Kidney epithelial cell (primary cell): ENCODE data around the gene SLC25A25. TPM values are rescaled to one million over a fixed set of nuclear protein-coding genes. Genes with fewer than 3 reads are reported as not detected.

ENCODE experiments used
- DNase-seq: peaks from one replicate; pipeline ENCODE4 v3.0.0-alpha.2; 2010; ENCODE audit warnings: low read depth
- H3K27me3 ChIP-seq: 2 replicates; pipeline ENCODE4 v1.6.0; 2011; ENCODE audit warnings: low read length; ENCODE audit not compliant: control insufficient read depth, insufficient read depth
- H3K36me3 ChIP-seq: 2 replicates; pipeline ENCODE4 v1.5.1; 2011; ENCODE audit warnings: low read length; ENCODE audit not compliant: control insufficient read depth, insufficient read depth
- H3K4me3 ChIP-seq: 2 replicates; pipeline ENCODE4 v1.5.1; 2011; ENCODE audit warnings: low read depth, mild to moderate bottlenecking, control low read depth, low read length
- total RNA-seq: library from RNA; depleted of rRNA; stranded (reverse); fragments of >200 nt; gene quantifications from 2 replicates; pipeline ENCODE4 v1.2.3, GENCODE V29; 2015
- TF ChIP-seq, protein P1 (sequence below): IDR thresholded peaks from 2 replicates; pipeline ENCODE4 v1.5.1; 2011; ENCODE audit warnings: mild to moderate bottlenecking, moderate library complexity, low read length, control low read depth, inconsistent platforms; ENCODE audit not compliant: insufficient read depth, poor library complexity, severe bottlenecking

The SLC25A25 gene
- total RNA-seq, 1 donor from 2014 or later, result 22.8 TPM

DNA sequence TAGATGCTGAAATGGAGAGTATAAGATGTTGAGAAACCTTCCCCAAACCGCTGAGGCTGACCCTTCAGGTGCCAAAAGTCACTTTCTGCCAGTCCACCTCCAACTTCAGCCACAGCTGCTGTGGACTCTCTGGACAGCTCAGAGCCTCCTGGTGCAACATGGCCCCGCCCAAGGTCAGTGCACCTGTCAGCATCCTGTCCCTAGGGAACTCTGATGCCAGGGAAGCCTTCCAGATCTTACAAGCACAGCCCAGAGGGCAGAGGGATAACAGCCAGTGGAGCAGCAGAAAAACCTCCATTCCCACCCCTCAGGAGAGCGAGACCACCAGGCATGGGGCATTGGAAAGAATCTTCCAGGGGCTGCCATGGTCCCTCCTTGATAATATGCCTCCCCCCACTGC is 70.0 kb downstream of the SLC25A25 start:
- H3K36me3 ChIP-seq, result no peaks in the 10 kb centered on the region
- no peak overlapping the region for H3K4me3 ChIP-seq
- DNase-seq, result no peak
- peaks cover 10% of the 10 kb centered on the region for H3K27me3 ChIP-seq
- TF ChIP-seq, protein P1, sequence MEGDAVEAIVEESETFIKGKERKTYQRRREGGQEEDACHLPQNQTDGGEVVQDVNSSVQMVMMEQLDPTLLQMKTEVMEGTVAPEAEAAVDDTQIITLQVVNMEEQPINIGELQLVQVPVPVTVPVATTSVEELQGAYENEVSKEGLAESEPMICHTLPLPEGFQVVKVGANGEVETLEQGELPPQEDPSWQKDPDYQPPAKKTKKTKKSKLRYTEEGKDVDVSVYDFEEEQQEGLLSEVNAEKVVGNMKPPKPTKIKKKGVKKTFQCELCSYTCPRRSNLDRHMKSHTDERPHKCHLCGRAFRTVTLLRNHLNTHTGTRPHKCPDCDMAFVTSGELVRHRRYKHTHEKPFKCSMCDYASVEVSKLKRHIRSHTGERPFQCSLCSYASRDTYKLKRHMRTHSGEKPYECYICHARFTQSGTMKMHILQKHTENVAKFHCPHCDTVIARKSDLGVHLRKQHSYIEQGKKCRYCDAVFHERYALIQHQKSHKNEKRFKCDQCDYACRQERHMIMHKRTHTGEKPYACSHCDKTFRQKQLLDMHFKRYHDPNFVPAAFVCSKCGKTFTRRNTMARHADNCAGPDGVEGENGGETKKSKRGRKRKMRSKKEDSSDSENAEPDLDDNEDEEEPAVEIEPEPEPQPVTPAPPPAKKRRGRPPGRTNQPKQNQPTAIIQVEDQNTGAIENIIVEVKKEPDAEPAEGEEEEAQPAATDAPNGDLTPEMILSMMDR, result no peak

DNA sequence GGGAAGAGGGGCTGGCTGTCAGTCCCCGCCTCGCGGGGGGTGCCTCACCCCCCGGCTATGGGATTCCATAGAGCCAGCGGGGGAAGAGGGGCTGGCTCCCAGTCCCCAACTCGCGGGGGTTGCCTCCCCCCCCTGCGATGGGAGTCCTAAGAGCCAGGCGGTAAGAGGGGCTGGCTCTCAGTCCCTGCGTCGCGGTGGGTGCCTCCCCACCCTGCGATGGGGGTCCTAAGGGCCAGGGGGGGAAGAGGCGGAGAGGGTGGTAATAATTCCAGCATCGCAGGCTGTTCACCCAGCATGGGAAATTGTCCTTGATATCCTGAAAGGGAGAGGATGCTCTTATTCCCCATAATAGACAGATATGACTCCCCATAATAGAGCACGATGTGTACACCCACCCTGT is 71.6 kb downstream of the SLC25A25 start:
- Histone ChIP-seq H3K4me3 (no peak overlapping the region), H3K36me3 (no peaks in the 10 kb centered on the region), H3K27me3 (peaks cover 10% of the 10 kb centered on the region)
- TF ChIP-seq, protein P1, result no peak
- DNase-seq, result no peak

DNA sequence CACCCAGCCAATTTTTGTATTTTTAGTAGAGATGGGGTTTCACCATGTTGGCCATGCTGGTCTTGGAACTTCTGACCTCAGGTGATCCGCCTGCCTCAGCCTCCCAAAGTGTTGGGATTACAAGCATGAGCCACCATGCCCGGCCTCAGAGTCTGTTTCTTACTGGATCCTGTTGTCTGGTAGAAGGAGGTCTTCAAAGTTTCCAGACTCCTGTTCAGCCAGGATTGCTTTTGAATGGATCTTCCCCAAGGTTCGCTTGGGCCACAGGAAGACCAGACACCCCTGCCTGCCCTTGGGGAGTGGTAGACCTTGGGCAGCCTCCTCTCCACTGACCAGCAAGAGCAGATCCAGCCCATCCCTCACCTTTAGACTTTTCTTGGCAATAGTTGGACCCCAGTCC is 73.6 kb downstream of the SLC25A25 start:
- H3K36me3 ChIP-seq, result no peaks in the 10 kb centered on the region

DNA sequence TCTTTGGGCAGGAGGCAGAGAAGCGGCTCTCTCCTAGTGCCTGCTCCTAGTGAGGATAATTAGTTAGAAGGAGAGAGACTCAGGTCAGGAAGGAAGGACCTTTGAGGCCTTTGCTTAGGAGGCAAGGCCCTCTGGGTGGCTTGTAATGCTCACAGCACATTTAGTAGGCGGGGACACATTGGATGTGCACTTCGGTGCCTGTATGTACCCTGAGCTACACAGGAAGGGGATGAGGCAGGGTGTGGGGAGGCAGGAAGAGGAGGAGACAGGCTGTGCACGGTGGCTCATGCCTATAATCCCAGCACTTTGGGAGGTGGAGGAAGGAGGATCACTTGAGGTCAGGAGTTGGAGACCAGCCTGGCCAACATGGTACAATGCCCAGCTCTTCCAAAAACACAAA is 74.0 kb downstream of the SLC25A25 start:
- DNase-seq, result no peak
- Histone ChIP-seq H3K36me3 (no peaks in the 10 kb centered on the region), H3K27me3 (peaks cover 10% of the 10 kb centered on the region), H3K4me3 (no peak overlapping the region)
- TF ChIP-seq, protein P1, result no peak

More for the DNA sequence above, 73.6 kb downstream of the SLC25A25 start:
- DNase-seq, result no peak
- TF ChIP-seq, protein P1, result no peak
- no peak overlapping the region for H3K4me3 ChIP-seq
- H3K27me3 ChIP-seq, result peaks cover 10% of the 10 kb centered on the region

DNA sequence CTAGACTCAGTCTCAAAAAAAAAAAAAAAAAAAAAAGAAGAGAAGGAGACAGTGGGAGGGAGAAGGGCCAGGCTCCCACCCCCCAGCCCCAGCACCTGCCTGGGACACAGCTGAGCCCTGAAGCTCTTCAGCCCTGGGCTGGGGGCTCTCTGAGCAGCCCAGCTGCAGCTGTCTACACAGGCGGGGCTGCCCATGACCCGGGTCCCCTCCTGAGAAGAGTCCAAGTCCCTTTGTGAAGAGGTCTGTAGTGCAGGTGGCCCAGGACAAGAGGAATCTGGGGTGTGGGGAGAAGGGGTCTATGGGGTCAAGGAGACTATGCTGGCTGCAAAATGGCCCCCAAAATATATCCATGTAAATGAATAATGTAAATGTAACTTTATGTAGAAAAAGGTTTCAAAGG is 74.6 kb downstream of the SLC25A25 start:
- H3K36me3 ChIP-seq, result no peaks in the 10 kb centered on the region
- no peak for DNase-seq
- H3K4me3 ChIP-seq, result no peak overlapping the region
- peaks cover 10% of the 10 kb centered on the region for H3K27me3 ChIP-seq
- TF ChIP-seq, protein P1, result no peak

DNA sequence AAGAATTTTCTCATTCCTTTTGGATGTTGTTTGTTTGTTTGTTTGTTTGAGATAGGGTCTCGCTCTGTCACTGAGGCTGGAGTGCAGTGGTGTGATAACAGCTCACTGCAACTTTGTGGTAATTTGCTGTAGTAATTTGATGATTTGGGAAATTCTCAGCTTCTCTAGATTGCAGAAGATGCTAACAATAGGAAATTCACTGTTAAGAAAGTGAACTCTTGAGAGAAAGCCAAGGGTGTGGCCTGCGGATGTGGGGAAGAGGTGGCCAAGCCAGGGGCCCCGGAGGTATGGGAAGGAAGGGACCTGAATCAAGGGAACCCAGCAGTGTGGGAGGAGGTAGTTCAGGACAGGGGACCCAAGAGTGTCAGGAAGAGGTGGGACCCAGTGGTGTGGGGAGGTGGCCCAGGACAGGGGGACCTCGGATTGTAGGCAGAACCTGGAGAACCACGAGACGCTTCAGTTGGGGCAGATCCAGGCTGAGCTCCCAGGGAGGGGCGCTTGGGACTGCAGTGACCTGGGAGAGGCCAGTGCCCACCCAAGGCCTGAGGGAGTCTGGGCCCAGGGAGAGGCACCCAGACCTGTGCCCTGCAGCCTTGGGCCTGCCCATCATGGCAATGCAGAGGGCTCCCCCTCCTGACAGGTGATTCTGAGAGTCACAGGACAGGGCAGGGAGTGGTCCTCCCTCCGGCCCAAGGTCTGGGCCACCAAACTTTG is 75.7 kb downstream of the SLC25A25 start:
- Histone ChIP-seq H3K36me3 (no peaks in the 10 kb centered on the region), H3K27me3 (peaks cover 10% of the 10 kb centered on the region), H3K4me3 (no peak overlapping the region)
- TF ChIP-seq, protein P1, result no peak
- DNase-seq, result no peak
